NCI-H345 (cell line): Measurements from ENCODE around the gene SPDYE3.
"Not testable (repeated sequence)": the region's sequence is repeated elsewhere in the genome, so short reads cannot be mapped to it uniquely, and the experiment has no call there.

Experiments
- DNase-seq: peaks from one replicate; lab custom pipeline; 2025; lab: John Stamatoyannopoulos, UW

The SPDYE3 gene

GRCh38 chr7:100349757-100350156 lies 42.3 kb downstream of the SPDYE3 start:
- DNase-seq = no peak

DNA sequence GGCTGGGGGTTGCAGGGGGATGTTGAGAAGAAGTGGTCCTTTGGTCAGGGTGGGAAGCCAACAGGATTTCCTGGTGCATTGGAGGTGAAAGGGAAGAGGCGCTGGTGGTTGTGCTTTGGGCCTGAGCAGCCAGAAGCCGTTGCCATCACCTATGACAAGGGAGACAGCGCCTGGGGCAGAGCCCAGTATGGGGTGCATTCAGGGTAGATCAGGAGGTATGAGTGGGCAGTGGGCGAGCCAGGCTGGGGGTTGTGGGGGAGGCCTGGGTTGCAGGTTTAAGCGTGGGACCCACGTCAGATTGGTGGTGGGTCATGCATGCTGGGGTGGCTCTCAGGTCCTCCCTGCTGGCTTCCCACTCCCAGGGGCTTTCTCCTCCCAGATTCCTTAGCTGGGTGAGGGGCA lies 44.2 kb downstream of the SPDYE3 start:
- DNase-seq = no peak

DNA sequence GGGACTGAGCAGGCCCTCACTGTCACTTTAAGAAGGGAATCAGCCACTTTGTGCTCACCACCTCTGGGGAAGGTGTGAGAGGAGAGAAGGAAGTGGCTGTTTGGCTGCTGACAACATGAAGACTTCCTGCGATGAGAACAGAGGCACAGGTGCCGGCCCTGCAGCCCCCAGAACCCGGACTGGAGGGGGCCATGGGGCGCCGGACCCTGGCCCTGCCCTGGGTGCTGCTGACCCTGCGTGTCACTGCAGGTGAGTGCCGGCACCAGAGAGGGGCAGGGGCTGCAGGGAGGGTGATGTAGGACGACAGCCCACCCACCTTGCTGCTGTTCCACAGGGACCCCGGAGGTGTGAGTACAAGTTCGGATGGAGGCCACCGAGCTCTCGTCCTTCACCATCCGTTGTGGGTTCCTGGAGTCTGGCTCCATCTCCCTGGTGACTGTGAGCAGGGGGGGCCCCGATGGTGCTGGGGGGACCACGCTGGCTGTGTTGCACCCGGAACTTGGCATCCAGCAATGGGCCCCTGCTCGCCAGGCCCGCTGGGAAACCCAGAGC lies 44.8 kb downstream of the SPDYE3 start:
- not testable (repeated sequence) for DNase-seq

GRCh38 chr7:100352984-100353684 lies 45.6 kb downstream of the SPDYE3 start:
- DNase-seq = no peak

DNA sequence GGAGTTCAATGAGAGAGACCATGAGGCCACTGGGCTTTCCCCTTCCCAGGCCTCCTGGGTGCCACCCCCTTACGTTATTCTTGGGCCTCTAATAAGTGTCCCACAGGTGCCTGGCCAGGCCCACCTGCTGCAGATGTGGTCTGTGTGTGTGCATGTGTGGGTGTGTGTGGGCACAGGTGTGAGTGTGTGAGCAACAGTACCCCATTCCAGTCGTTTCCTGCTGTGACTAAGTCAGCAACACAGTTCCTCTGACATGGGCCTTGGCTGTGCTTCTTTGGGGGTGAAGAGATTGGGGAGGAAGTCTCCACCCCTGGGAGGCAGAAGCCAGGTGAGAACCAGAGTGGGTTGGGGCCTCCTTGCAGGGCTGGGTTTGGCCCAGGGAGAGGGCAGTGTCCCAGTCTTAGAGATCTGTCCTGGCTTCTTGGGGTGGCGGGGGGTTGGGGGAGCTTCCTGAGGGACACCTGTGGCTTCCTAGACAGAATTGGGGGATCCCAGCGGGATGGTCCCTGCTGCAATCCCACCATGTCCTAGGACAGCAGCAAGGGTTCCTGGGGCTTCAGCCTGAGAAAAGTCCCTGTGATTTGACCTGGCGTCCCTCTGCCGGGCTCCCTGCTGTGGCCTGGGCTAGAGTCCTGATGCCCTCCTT lies 46.3 kb downstream of the SPDYE3 start:
- no peak for DNase-seq

- no peak for DNase-seq
Measured at GRCh38 chr7:100356416-100357068, 49.0 kb downstream of the SPDYE3 start.

GRCh38 chr7:100357131-100357561 lies 49.6 kb downstream of the SPDYE3 start:
- no peak for DNase-seq

DNA sequence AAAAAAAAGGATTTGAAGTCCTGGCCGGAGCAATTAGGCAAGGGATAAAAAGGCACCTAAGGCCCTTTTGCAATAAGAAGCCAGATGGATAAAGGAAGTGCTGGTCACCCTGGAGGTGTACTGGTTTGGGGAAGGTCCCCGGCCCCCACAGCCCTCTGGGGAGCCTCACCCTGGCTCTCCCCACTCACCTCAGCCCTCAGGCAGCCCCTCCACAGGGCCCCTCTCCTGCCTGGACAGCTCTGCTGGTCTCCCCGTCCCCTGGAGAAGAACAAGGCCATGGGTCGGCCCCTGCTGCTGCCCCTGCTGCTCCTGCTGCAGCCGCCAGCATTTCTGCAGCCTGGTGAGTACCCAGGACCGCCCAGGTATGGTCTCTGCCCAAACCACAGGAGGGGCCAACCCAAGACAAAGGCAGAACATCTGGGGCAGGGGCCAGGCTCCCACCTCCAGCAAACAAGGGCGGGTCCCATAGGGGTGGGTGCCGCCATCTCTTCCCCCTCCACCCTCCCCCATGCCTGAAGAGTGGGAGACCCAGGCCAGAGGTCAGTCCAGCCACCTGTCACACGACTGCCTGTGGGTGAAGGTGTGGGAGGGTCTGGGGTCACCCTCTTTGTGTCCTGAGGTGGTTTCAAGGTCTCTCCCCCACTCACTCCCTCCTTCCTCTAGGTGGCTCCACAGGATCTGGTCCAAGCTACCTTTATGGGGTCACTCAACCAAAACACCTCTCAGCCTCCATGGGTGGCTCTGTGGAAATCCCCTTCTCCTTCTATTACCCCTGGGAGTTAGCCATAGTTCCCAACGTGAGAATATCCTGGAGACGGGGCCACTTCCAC lies 50.7 kb downstream of the SPDYE3 start, which contains the start of gene PILRB:
Gene PILRB, plus strand, starts transcription at position 91 of the 830 bp plus-strand sequence. Its CDS starts 186 bp downstream, at position 277.
- no peak for DNase-seq

DNA sequence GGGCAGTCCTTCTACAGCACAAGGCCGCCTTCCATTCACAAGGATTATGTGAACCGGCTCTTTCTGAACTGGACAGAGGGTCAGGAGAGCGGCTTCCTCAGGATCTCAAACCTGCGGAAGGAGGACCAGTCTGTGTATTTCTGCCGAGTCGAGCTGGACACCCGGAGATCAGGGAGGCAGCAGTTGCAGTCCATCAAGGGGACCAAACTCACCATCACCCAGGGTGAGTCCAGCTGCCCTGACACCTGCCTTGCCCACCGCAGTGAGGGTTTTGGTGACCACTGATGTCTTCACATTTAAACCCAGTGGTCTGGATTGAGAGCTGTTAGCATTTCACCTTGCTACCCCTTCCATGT lies 51.3 kb downstream of the SPDYE3 start:
- no peak for DNase-seq

DNA sequence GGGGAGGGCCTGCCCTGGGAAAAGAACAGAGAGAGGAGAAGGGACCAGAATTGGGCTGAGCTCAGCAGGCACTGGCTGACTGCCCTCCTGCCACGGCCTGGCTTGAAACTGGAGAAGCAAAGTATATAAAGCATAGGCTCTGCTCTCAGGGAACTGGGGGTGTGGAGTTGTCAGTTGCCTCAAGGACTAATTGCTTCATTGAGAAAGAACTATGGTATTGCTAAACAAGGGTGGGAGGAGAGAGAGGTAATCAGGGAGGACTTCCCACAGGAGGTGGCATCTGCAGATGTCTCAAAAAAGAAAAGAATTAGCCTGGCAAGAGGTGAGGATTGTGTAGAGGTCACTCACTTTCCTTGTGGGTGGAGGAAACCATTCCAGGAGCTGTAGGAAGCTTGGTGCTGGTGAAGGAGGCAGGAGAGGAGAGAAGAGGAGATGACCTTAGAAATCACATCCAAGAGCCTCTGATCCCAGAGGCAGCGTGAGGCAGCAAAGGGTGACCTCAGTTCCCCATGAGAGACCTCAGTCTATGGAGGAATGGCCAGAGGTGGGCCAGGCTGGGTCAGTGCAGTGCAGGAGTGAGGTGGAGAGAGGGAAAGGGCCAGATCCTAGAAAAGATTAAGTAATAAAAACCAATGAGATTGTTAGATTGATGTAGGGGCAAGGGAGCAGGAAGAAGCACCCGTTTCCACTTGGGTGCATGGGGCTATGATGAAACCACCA lies 52.8 kb downstream of the SPDYE3 start:
- no peak for DNase-seq

GRCh38 chr7:100363098-100363497 lies 55.6 kb downstream of the SPDYE3 start:
- DNase-seq = no peak

DNA sequence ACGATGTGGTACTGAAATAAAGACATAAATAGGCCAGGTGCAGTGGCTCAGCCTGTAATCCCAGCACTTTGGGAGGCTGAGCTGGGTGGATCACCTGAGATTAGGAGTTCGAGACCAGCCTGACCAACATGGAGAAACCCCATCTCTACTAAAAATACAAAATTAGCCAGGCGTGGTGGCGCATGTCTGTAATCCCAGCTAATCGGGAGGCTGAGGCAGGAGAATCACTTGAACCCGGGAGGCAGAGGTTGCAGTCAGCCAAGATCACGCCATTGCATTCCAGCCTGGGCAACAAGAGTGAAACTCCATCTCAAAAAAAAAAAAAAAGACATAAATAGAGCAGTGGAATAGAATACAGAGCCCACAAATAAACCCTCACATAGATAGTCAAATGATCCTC lies 56.3 kb downstream of the SPDYE3 start:
- not testable (repeated sequence) for DNase-seq

GRCh38 chr7:100364480-100364879 lies 57.0 kb downstream of the SPDYE3 start:
- DNase-seq = no peak

- DNase-seq = not testable (repeated sequence)
Measured at GRCh38 chr7:100365998-100366367, 58.5 kb downstream of the SPDYE3 start.

- no peak for DNase-seq
Measured at GRCh38 chr7:100366411-100367250, 59.1 kb downstream of the SPDYE3 start.

- no peak for DNase-seq
Measured at GRCh38 chr7:100367251-100367620, 59.7 kb downstream of the SPDYE3 start.

- DNase-seq = no peak
Measured at GRCh38 chr7:100367676-100368613, 60.4 kb downstream of the SPDYE3 start.

DNA sequence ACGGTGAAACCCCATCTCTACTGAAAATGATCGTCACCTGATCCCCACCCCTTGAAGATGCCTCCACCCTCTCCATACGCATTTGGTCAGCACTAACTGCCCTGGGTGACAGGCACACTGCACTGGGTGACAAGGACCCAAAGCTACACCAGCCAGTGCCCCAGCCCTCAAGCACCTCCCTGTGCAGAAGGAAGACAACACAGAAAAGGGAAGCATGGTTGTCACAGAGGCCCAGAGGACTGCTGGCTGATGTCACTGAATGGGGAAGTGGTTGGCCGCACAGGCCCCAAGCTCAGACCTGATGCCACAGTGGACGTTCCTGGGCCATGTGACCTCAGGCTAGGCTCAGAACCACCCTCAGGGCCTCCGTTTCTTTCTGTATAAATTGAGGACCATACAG lies 61.6 kb downstream of the SPDYE3 start:
- DNase-seq = no peak

- no peak for DNase-seq
Measured at GRCh38 chr7:100370303-100370702, 62.8 kb downstream of the SPDYE3 start.
